Measurements from ENCODE around the gene PSMG2. TPM values are rescaled to one million over a fixed set of nuclear protein-coding genes. Genes with fewer than 3 reads are reported as not detected.

PSMG2 gene
- total RNA-seq, 1 donor from 2014 or later: 96.8 TPM

- no peak overlapping the region for H3K4me2 ChIP-seq
- peak overlapping the region; percentile 17 for H3K4me3 Mint-ChIP-seq
- no peak for TF ChIP-seq EZH2 (IDR thresholded peaks at IDR 0.05)
- TF ChIP-seq CTCF (IDR thresholded peaks at IDR 0.05): peak; percentile 93
- no peak for TF ChIP-seq EZH2phosphoT487 (IDR thresholded peaks at IDR 0.05)
Measured at GRCh38 chr18:12659904-12660605, 42.8 kb upstream of the PSMG2 start.

GRCh38 chr18:12668041-12668440 is 34.8 kb upstream of the PSMG2 start:
- H2AFZ ChIP-seq (replicated peaks): no peak overlapping the region
- Mint-ChIP-seq H3K27ac (no peak overlapping the region), H3K36me3 (no peaks in the 10 kb centered on the region), H3K9me3 (no peaks in the 10 kb centered on the region), H3K4me1 (no peaks in the 10 kb centered on the region), H3K27me3 (ENCODE audit: insufficient read depth, low read depth) (no peaks in the 10 kb centered on the region), H3K4me3 (no peak overlapping the region)
- no peak overlapping the region for H3K27ac ChIP-seq
- no peak for DNase-seq (ENCODE audit: low spot score)
- H3F3A ChIP-seq (ENCODE audit: low read depth): no peaks in the 10 kb centered on the region
- no peak overlapping the region for H3K9ac ChIP-seq
- H3K4me1 ChIP-seq: no peaks in the 10 kb centered on the region
- H3K9me3 ChIP-seq (ENCODE audit: low read depth): no peaks in the 10 kb centered on the region
- H3K4me2 ChIP-seq: no peak overlapping the region
- H3K36me3 ChIP-seq: peaks cover 9% of the 10 kb centered on the region
- no peaks in the 10 kb centered on the region for H4K20me1 ChIP-seq (ENCODE audit: low read depth)
- H3K4me3 ChIP-seq: no peak overlapping the region
- TF ChIP-seq EZH2 (IDR thresholded peaks at IDR 0.05) (no peak), CTCF (IDR thresholded peaks at IDR 0.05) (no peak), EZH2phosphoT487 (IDR thresholded peaks at IDR 0.05) (no peak)
- no peaks in the 10 kb centered on the region for H3K79me2 ChIP-seq (ENCODE audit: low read depth)
- no peaks in the 10 kb centered on the region for H3K27me3 ChIP-seq

More at GRCh38 chr18:12659904-12660605, 42.8 kb upstream of the PSMG2 start:
- H3K27ac ChIP-seq: no peak overlapping the region
- peaks cover 6% of the 10 kb centered on the region for H3K4me1 ChIP-seq
- H3K4me1 Mint-ChIP-seq: peaks cover 19% of the 10 kb centered on the region
- H3K4me3 ChIP-seq: no peak overlapping the region
- no peaks in the 10 kb centered on the region for H3K36me3 ChIP-seq
- no peak overlapping the region for H3K9ac ChIP-seq
- H3K27me3 ChIP-seq: peaks cover 38% of the 10 kb centered on the region
- H2AFZ ChIP-seq (replicated peaks): no peak overlapping the region
- H3K36me3 Mint-ChIP-seq: no peaks in the 10 kb centered on the region
- H3K9me3 ChIP-seq (ENCODE audit: low read depth): no peaks in the 10 kb centered on the region
- peaks cover 9% of the 10 kb centered on the region for H3K27me3 Mint-ChIP-seq (ENCODE audit: insufficient read depth, low read depth)
- DNase-seq (ENCODE audit: low spot score): peak; percentile 58
- no peak overlapping the region for H3K27ac Mint-ChIP-seq
- peaks cover 13% of the 10 kb centered on the region for H3F3A ChIP-seq (ENCODE audit: low read depth)
- peaks cover 18% of the 10 kb centered on the region for H3K79me2 ChIP-seq (ENCODE audit: low read depth)
- peaks cover 17% of the 10 kb centered on the region for H4K20me1 ChIP-seq (ENCODE audit: low read depth)
- H3K9me3 Mint-ChIP-seq: no peaks in the 10 kb centered on the region

GRCh38 chr18:12679183-12679786 is 23.6 kb upstream of the PSMG2 start:
- H3K9me3 Mint-ChIP-seq: no peaks in the 10 kb centered on the region
- no peak overlapping the region for H3K9ac ChIP-seq
- H3K36me3 ChIP-seq: no peaks in the 10 kb centered on the region
- no peak overlapping the region for H3K4me3 Mint-ChIP-seq
- no peak overlapping the region for H2AFZ ChIP-seq (replicated peaks)
- peaks cover 4% of the 10 kb centered on the region for H3K27me3 Mint-ChIP-seq (ENCODE audit: insufficient read depth, low read depth)
- H4K20me1 ChIP-seq (ENCODE audit: low read depth): no peaks in the 10 kb centered on the region
- no peaks in the 10 kb centered on the region for H3K27me3 ChIP-seq
- no peaks in the 10 kb centered on the region for H3K4me1 Mint-ChIP-seq
- H3K27ac ChIP-seq: no peak overlapping the region
- no peak overlapping the region for H3K4me3 ChIP-seq
- H3K36me3 Mint-ChIP-seq: peaks cover 12% of the 10 kb centered on the region
- DNase-seq (ENCODE audit: low spot score): no peak
- no peaks in the 10 kb centered on the region for H3K9me3 ChIP-seq (ENCODE audit: low read depth)
- no peaks in the 10 kb centered on the region for H3K4me1 ChIP-seq
- no peak overlapping the region for H3K4me2 ChIP-seq
- H3F3A ChIP-seq (ENCODE audit: low read depth): no peaks in the 10 kb centered on the region
- no peak for TF ChIP-seq EZH2 (IDR thresholded peaks at IDR 0.05)
- no peak for TF ChIP-seq CTCF (IDR thresholded peaks at IDR 0.05)
- no peak for TF ChIP-seq EZH2phosphoT487 (IDR thresholded peaks at IDR 0.05)
- H3K27ac Mint-ChIP-seq: no peak overlapping the region
- no peaks in the 10 kb centered on the region for H3K79me2 ChIP-seq (ENCODE audit: low read depth)

Data from neural progenitor cell (in vitro differentiated cells).